GM19351 (cell line): Measurements from ENCODE around the gene OR51D1.
A peak's percentile ranks its signal among the peaks of the same experiment; 100 is the strongest.

ENCODE experiments used
- ATAC-seq: cut with Tn5 transposase; IDR thresholded peaks from one replicate; pipeline ENCODE4 v1.9.1; 2021; ENCODE audit warnings: mild to moderate bottlenecking, moderate library complexity; ENCODE audit not compliant: unreplicated experiment

The OR51D1 gene

GRCh38 chr11:4644233-4644632 is 7.0 kb downstream of the OR51D1 start:
- ATAC-seq, result no peak

GRCh38 chr11:4645974-4646373 is 8.7 kb downstream of the OR51D1 start:
- ATAC-seq, result no peak

GRCh38 chr11:4647766-4648165 is 10.5 kb downstream of the OR51D1 start:
- no peak for ATAC-seq

GRCh38 chr11:4654635-4655369 is 17.5 kb downstream of the OR51D1 start:
- ATAC-seq, result peak; percentile 77

DNA sequence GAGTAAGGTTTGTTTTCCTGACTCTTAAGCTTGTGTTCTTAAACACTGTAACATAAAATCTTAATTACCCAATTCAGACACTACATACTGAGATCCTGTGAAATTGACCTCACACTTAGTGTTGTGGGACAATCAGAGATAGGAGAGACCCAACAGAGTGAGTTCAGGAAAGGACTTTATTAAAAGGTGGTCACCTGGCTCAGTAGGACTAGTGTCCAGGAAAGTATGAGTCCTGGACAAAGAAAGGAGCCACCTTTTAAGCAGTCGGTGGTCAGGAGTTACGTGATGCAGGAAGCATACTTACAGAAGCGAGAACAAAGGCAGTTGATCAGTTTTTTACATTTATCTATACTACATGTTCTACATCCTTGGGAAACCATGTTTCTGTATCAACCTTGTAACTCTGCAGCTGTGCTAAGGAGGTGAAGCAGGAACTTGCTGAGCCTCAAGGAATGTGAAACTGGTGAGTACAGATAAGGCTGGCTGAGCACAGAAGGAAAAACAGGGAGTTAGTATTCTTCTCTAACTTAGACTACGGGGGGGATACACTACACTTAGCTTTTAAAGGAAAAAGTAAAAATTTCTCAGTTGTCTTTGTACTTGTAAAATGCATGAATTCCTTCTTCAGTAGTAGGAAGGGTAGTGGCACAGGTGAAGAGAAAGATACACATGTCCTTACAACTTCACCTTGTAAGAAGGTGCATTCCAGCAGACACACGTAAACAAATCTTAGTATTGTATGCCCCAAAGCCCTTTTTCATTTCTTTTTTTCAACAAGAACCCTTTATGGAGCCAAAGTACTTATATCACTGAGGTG is 21.6 kb downstream of the OR51D1 start:
- no peak for ATAC-seq

GRCh38 chr11:4662876-4663275 is 25.6 kb downstream of the OR51D1 start:
- ATAC-seq, result no peak

- ATAC-seq, result no peak
Observed at GRCh38 chr11:4664183-4664582, 26.9 kb downstream of the OR51D1 start.

DNA sequence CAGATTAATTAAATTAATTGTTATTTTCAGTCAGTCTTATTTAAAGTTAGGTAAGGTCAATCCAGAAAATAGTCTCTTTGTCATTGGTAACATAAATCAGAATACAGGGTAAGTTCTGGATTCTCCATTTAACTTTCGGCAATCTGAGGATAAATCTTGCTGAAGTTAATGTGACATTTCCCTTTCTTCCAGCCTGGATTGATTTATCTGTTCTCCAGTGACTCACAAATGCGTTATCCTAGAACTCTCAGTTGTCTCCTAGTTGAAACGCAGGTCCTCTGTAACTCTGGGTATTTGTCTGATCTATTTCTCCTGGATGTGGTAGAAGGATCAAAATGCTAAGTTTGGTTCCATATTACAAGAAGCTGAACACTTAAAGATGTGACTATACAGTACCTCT is 27.5 kb downstream of the OR51D1 start:
- ATAC-seq, result no peak

GRCh38 chr11:4665424-4665823 is 28.1 kb downstream of the OR51D1 start:
- ATAC-seq, result no peak

- ATAC-seq, result no peak
Observed at GRCh38 chr11:4671741-4672140, 34.5 kb downstream of the OR51D1 start.

- no peak for ATAC-seq
Observed at GRCh38 chr11:4672470-4672869, 35.2 kb downstream of the OR51D1 start.

- no peak for ATAC-seq
Observed at GRCh38 chr11:4673781-4674180, 36.5 kb downstream of the OR51D1 start.

DNA sequence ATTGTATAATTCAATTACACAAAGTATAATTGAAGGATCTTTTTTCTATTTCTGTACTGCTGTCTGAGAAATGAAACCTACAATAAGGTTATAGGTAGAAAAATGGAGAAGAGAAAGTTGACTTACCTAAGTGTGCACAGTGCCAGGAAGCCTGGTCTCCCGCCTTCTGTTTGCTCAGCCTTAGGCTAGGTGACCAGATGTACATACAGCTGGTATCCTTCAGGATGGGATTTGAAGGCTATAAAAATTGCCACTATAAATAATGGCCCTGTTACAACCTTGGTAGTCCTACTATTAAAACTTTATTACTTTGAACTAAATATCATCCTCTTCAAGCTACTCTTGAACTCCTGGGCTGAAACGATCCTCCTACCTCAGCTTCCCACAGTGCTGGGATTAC is 40.7 kb downstream of the OR51D1 start:
- ATAC-seq, result peak; percentile 57

DNA sequence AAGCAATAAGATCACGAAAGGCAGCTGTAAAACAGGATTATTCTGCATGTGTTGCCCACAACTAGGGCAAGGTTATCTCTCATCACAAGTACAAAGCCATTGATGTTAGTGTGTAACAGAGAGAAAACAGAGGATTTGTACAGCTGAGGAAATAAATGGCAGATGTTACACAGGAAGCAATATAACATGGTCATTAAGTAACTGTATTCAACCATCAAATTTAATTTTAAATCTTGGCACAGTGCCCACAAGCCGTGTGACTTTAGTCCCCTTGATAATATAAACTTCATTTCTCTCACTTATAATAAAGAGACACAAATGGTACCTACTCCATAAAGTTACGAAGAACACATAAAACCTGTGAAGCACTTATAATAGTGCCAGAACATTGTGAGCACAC is 43.1 kb downstream of the OR51D1 start:
- no peak for ATAC-seq

GRCh38 chr11:4682623-4683419 is 45.5 kb downstream of the OR51D1 start:
- no peak for ATAC-seq

- ATAC-seq, result no peak
Observed at GRCh38 chr11:4684631-4685285, 47.5 kb downstream of the OR51D1 start.
